Body of pancreas (tissue), 4 donors: ENCODE measurements around the gene DSCAM. TPM values are rescaled to one million over a fixed set of nuclear protein-coding genes. Genes with fewer than 3 reads are reported as not detected.
A peak's percentile ranks its signal among the peaks of the same experiment; 100 is the strongest.

Source experiments
- ATAC-seq: fragments of 150-250 bp; one replicate; pipeline ENCODE4 v1.9.1; 2016
- DNase-seq, 4 donors: peaks; one replicate each; pipeline ENCODE4 v3.0.0-alpha.2; 2019
- H3K27ac ChIP-seq, 4 donors: fragments of 200-600 bp; sonication (generic); 1 replicate in 3 of 4; 2 replicates in 1 of 4; pipeline versions ENCODE4 v1.5.1 to v1.6.1; 2016 to 2019; ENCODE audit warnings: mild to moderate bottlenecking in 1 of 4, mixed read lengths in 1 of 4, moderate library complexity in 1 of 4
- H3K27me3 ChIP-seq, 2 donors: fragments of 200-600 bp; sonication (generic); one replicate each; pipeline ENCODE4 v1.6.0; 2016; ENCODE audit warnings: mild to moderate bottlenecking in 1 of 2
- H3K36me3 ChIP-seq, 2 donors: fragments of 200-600 bp; sonication (generic); replicated peaks in 1 of 2; 2 replicates each; pipeline ENCODE4 v1.5.1; 2016; ENCODE audit warnings: low read depth in 2 of 2; ENCODE audit not compliant: insufficient read depth in 1 of 2
- H3K4me1 ChIP-seq: fragments of 200-600 bp; sonication (generic); one replicate; pipeline ENCODE4 v1.6.0; 2016
- H3K4me3 ChIP-seq, 2 donors: fragments of 200-600 bp; sonication (generic); 1 replicate in 1 of 2; 2 replicates in 1 of 2; pipeline ENCODE4 v1.5.1; 2016 to 2019
- H3K9me3 ChIP-seq, 3 donors: fragments of 200-600 bp; sonication (generic); 1 replicate in 2 of 3; 2 replicates in 1 of 3; pipeline ENCODE4 v1.5.1; 2016
- POLR2A ChIP-seq, 3 donors: fragments of 450-650 bp; IDR thresholded peaks; one replicate each; pipeline ENCODE4 v1.6.1; 2016; ENCODE audit warnings: antibody characterized with exemption in 3 of 3, mild to moderate bottlenecking in 2 of 3
- WGBS, 2 donors: methylation state at CpG; one replicate each; pipeline ENCODE4 v1.1.5; 2017; 5-methylcytosine and 5-hydroxymethylcytosine counted together
- intact Hi-C: fragments of 100-400 bp; cut with DNase I; formaldehyde crosslinking; loops from one replicate; pipeline ENCODE4 v1.15.1; 2023
- total RNA-seq, 2 donors: library from RNA; depleted of rRNA; stranded (reverse); fragments of >200 nt; gene quantifications; one replicate each; pipeline ENCODE4 v1.1.0, GENCODE V29; 2016
- TF ChIP-seq, protein P1 (sequence below), 7 experiments: fragments of 450-650 bp in 4 of 7; fragments of 200-600 bp in 3 of 7; sonication (generic) in 3 of 7; IDR thresholded peaks; one replicate each; pipeline ENCODE4 v1.5.1; 2016 to 2019; ENCODE audit warnings: antibody characterized with exemption in 7 of 7

Gene DSCAM
- total RNA-seq, 2 donors from 2014 or later: 0.26 TPM; not detected in 1

DNA sequence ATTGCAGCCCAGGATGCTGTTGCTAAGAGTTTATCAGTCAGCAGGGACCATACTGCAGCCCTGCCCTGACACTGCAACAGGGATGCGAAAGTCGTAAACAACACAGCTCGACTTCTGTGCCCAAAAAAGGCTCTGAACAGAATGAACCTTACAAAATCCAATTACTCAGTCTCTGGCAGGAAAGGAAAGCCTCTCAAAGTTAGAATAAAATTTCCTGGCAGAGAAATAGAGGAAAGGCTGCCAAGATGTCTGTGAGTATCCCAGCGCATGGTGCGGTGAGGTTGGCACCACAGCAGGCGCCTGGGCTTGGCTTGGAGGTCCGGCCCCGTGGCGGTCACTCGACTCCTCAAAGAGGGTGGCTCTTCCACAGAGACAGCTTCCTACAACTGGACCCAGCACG is 794.0 kb downstream of the DSCAM start:
- H3K27ac ChIP-seq: no peak overlapping the region

DNA sequence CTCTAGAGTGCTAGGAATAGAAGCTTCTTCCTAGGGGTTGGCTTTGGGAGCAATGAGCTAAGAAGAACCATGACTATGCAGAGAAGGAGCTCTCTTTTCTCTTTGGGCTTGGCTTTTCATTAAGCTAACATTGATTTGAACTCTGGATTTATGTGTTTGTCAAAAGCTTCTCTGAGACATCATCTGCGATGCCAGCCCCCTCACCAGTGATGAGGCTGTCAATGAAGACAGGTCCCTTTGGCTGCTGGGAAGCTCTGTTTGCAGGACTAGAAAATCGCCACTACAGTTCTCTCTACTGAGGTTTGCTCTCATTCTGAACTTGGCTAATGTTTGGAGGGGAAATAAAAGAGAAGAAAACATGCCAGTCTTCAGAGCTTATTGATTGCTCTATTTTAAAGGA is 794.7 kb downstream of the DSCAM start:
- Histone ChIP-seq H3K27ac (no peak overlapping the region), H3K9me3 (no peaks in the 10 kb centered on the region), H3K4me3 (no peak overlapping the region), H3K27me3 (no peaks in the 10 kb centered on the region), H3K4me1 (peaks cover 11% of the 10 kb centered on the region), H3K36me3 (no peaks in the 10 kb centered on the region)
- ATAC-seq: no peak
- 58 to 79% methylated on average over 2 of the region's 2 CpGs for WGBS, 2 donors
- no peak for TF ChIP-seq POLR2A (IDR thresholded peaks at IDR 0.05)
- TF ChIP-seq, protein P1, sequence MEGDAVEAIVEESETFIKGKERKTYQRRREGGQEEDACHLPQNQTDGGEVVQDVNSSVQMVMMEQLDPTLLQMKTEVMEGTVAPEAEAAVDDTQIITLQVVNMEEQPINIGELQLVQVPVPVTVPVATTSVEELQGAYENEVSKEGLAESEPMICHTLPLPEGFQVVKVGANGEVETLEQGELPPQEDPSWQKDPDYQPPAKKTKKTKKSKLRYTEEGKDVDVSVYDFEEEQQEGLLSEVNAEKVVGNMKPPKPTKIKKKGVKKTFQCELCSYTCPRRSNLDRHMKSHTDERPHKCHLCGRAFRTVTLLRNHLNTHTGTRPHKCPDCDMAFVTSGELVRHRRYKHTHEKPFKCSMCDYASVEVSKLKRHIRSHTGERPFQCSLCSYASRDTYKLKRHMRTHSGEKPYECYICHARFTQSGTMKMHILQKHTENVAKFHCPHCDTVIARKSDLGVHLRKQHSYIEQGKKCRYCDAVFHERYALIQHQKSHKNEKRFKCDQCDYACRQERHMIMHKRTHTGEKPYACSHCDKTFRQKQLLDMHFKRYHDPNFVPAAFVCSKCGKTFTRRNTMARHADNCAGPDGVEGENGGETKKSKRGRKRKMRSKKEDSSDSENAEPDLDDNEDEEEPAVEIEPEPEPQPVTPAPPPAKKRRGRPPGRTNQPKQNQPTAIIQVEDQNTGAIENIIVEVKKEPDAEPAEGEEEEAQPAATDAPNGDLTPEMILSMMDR (IDR thresholded peaks at IDR 0.05): no peak
- no peak for DNase-seq
- intact Hi-C loops: no loop called here

More for the DNA sequence above, 794.0 kb downstream of the DSCAM start:
- peaks cover 11% of the 10 kb centered on the region for H3K4me1 ChIP-seq
- H3K9me3 ChIP-seq: no peaks in the 10 kb centered on the region
- no peaks in the 10 kb centered on the region for H3K27me3 ChIP-seq
- 55 to 59% methylated on average over 11 of the region's 11 CpGs for WGBS, 2 donors
- no peak for TF ChIP-seq POLR2A (IDR thresholded peaks at IDR 0.05)
- TF ChIP-seq, protein P1 (IDR thresholded peaks at IDR 0.05): no peak
- no peak overlapping the region for H3K4me3 ChIP-seq
- DNase-seq (peak in 1 of 4 donors; percentile 18), ATAC-seq (no peak)
- intact Hi-C loops: no loop called here
- no peaks in the 10 kb centered on the region for H3K36me3 ChIP-seq

DNA sequence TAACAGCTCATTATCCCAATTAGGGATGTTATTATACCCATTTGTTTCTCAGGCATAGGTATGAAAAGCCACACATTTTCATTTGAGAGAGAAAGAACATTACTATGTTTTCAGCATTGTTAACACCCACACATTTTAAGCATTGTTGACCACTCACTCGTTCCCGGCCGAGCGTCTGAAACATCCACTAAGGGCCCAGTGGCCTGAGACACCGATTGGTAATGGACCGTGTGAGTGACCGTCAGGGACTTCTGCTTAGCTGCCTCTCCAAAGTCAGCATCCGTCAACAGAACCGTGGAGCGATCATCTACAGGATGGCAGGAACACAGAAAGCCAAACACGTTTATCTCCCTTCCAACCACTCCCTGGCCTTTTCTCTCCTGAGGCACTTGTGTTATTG is 795.2 kb downstream of the DSCAM start:
- TF ChIP-seq, protein P1 (IDR thresholded peaks at IDR 0.05): no peak
- no peak for TF ChIP-seq POLR2A (IDR thresholded peaks at IDR 0.05)
- no peaks in the 10 kb centered on the region for H3K9me3 ChIP-seq
- H3K4me1 ChIP-seq: peaks cover 11% of the 10 kb centered on the region
- no peaks in the 10 kb centered on the region for H3K36me3 ChIP-seq
- 71 to 86% methylated on average over 11 of the region's 11 CpGs for WGBS, 2 donors
- DNase-seq: no peak
- H3K27ac ChIP-seq: no peak overlapping the region
- no peaks in the 10 kb centered on the region for H3K27me3 ChIP-seq
- ATAC-seq: no peak
- no peak overlapping the region for H3K4me3 ChIP-seq
- intact Hi-C loops: no loop called here

DNA sequence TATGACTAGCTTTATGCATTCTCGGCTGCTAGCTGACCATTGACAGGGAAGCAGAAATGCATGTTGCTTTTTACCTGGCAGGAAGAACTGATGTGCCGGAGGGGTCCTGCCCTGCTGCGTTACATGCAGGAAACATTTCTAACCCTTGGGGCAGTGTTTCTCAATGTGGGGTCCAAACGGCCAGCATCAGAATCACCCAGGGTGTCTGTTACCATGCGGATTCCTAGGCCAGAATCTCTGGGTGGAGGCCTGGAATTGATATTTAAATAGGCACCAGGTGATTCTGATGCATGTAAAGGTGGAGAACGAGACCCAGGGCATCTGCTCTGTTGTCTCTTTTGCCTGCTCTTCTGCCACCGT is 797.0 kb downstream of the DSCAM start:
- Histone ChIP-seq H3K9me3 (no peaks in the 10 kb centered on the region), H3K27ac (no peak overlapping the region), H3K36me3 (no peaks in the 10 kb centered on the region), H3K4me3 (no peak overlapping the region), H3K4me1 (peaks cover 11% of the 10 kb centered on the region), H3K27me3 (no peaks in the 10 kb centered on the region)
- no peak for DNase-seq
- ATAC-seq: no peak
- TF ChIP-seq, protein P1 (IDR thresholded peaks at IDR 0.05): no peak
- intact Hi-C loops: no loop called here
- 48 to 56% methylated on average over 7 of the region's 7 CpGs for WGBS, 2 donors

DNA sequence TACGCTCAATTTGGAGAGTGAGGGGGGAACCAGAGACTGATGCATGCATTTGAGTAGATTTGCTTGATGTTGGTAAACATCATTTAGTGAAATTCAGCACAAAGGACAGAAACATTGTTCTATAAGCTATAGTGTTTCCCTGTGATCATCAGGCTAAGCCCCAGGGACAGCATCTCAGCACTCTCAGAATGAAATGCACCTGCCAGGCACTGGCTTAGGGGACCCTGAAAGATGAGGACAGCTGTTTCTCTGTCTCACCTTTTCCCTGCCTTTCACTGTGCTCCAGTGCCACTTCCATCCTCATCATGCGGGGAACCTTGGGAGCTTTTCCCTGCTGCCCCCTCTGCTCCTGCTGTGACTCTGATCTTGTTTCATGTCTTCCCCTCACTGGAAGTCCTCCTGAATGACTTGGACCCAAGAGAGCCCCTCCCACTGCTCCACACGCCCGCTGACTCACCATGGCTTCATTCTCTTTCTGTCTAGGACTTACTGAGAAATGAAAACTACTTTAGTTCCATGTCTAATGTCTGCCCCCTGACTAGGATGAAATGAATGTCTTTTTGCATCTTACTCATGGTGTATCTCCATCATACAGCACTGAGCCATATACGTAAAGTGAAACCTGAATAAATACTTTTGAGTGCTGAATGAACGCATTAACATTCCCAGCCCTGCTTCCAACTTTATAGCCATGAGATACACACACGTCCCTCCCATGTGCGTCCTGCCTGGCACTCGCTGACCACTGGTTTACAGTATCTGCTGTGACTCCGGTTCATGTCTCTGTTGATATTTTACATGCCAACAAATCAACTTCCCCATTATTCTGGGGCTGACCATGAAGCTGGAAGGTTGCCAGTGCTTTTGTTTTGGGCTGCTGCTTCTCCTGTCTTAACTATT is 797.7 kb downstream of the DSCAM start:
- Histone ChIP-seq H3K4me1 (peaks cover 4% of the 10 kb centered on the region), H3K27me3 (no peaks in the 10 kb centered on the region), H3K27ac (no peak overlapping the region), H3K36me3 (no peaks in the 10 kb centered on the region), H3K9me3 (no peaks in the 10 kb centered on the region), H3K4me3 (no peak overlapping the region)
- TF ChIP-seq, protein P1 (IDR thresholded peaks at IDR 0.05): no peak
- no peak for TF ChIP-seq POLR2A (IDR thresholded peaks at IDR 0.05)
- DNase-seq (peak in 1 of 4 donors; percentile 5), ATAC-seq (no peak)
- intact Hi-C loops: no loop called here
- 48 to 60% methylated on average over 10 of the region's 10 CpGs for WGBS, 2 donors
